HEK293T (cell line): ENCODE data around the gene SMC3.

ENCODE experiments used
- ELF4 ChIP-seq: fragments of 450-650 bp; IDR thresholded peaks from 2 replicates; pipeline ENCODE4 v1.6.1; 2017; ENCODE audit warnings: antibody characterized with exemption
- FOXA1 ChIP-seq: fragments of 450-650 bp; IDR thresholded peaks from 2 replicates; pipeline ENCODE4 v1.6.1; 2016; ENCODE audit warnings: mild to moderate bottlenecking
- FOXK2 ChIP-seq: fragments of 450-650 bp; IDR thresholded peaks from 2 replicates; pipeline ENCODE4 v1.6.1; 2016; ENCODE audit warnings: mild to moderate bottlenecking

- TF ChIP-seq ELF4, result no peak
- TF ChIP-seq FOXA1, result no peak
- TF ChIP-seq FOXK2, result no peak
Measured at GRCh38 chr10:110600487-110601101, 33.1 kb downstream of the SMC3 start.
